ENCODE measurements around the gene ZBTB16.

DNA sequence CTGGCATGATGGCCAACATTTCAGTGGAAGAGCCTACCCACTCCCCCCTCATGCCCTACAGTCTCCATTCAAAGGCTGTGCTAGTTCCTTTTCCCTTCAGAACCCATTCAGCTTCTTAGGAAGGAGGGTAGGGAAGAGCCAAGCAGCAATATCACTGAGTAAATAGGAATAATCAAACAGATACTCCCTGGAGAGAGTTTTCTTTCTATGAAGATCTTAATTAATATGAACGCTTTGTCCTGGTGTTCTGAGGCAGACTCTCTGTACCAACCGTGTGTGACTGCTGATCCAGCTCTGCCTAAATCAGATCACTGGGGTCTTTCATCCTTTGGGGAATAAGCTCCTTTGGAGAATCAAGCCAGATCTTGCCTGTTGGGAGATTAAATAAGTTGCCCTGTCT is 161.5 kb downstream of the ZBTB16 start:
- TF ChIP-seq POLR2AphosphoS5 (IDR thresholded peaks at IDR 0.05; ENCODE audit: borderline replicate concordance, low read depth, low read length) (no peak), EZH2 (IDR thresholded peaks at IDR 0.05) (no peak)
